ENCODE results near the gene AP1S2. TPM values are rescaled to one million over a fixed set of nuclear protein-coding genes. Genes with fewer than 3 reads are reported as not detected.
A peak's percentile ranks its signal among the peaks of the same experiment; 100 is the strongest.
"Not testable (repeated sequence)": the region's sequence is repeated elsewhere in the genome, so short reads cannot be mapped to it uniquely, and the experiment has no call there.

AP1S2 gene
- total RNA-seq, 3 donors from 2014 or later = 10.9 to 45.2 (median 16.0) TPM

GRCh38 chrX:15888062-15888461 is 33.4 kb upstream of the AP1S2 start:
- TF ChIP-seq, protein P1, sequence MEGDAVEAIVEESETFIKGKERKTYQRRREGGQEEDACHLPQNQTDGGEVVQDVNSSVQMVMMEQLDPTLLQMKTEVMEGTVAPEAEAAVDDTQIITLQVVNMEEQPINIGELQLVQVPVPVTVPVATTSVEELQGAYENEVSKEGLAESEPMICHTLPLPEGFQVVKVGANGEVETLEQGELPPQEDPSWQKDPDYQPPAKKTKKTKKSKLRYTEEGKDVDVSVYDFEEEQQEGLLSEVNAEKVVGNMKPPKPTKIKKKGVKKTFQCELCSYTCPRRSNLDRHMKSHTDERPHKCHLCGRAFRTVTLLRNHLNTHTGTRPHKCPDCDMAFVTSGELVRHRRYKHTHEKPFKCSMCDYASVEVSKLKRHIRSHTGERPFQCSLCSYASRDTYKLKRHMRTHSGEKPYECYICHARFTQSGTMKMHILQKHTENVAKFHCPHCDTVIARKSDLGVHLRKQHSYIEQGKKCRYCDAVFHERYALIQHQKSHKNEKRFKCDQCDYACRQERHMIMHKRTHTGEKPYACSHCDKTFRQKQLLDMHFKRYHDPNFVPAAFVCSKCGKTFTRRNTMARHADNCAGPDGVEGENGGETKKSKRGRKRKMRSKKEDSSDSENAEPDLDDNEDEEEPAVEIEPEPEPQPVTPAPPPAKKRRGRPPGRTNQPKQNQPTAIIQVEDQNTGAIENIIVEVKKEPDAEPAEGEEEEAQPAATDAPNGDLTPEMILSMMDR (IDR thresholded peaks at IDR 0.05) = no peak
- ATAC-seq = no peak
- intact Hi-C loops (cut with DNase I, micrococcal nuclease) = no loop called here
- Histone ChIP-seq H3K4me1 (ENCODE audit: low read depth) (no peaks in the 10 kb centered on the region), H3K4me3 (no peak overlapping the region), H3K36me3 (ENCODE audit: low read depth) (no peaks in the 10 kb centered on the region), H3K9me3 (no peaks in the 10 kb centered on the region)
- DNase-seq = no peak

GRCh38 chrX:15883540-15883863 is 28.9 kb upstream of the AP1S2 start:
- intact Hi-C loops (cut with DNase I, micrococcal nuclease) = no loop called here
- no peak overlapping the region for H3K4me3 ChIP-seq
- TF ChIP-seq, protein P1 (IDR thresholded peaks at IDR 0.05) = no peak

DNA sequence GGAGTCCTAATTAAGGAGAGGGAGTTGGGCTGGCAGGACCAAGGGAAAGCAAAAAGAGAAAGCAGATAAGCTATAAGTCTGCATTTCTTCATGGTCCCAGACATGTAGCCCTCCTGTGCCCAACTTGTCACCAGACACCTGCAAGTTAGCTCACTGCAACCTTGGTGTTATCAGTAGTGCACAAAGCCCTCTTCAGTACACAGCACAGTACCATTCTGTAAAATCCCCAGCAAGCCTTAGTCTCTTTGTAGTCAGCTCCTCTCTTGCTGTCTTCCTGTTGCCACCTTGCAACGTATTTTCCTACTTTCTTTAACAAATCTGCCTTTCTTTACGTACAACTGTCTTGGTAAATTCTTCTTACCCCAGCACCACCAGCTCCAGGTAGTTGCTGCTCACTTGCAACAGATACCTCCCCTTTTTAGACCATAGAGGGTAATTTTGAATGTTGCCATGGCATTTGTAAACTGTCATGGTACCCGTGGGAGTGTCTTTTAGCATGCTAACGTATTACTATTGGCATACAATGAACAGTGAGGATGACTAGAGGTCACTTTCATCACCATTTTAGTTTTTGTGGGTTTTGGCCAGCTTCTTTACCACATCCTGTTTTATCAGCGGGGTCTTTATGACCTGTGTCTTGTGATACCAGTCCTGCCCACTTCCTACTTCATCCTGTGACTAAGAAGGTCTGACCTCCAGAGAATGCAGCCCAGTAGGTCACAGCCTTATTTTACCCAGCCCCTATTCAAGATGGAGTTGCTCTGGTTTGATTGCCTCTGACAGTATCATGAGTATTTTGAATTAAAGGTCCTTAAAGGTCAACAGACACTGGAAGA is 28.3 kb upstream of the AP1S2 start:
- TF ChIP-seq, protein P1 (IDR thresholded peaks at IDR 0.05) = no peak
- intact Hi-C loops (cut with DNase I, micrococcal nuclease) = no loop called here
- ATAC-seq (no peak), DNase-seq (peak in 1 of 3 donors; percentile 2)
- H3K36me3 ChIP-seq (ENCODE audit: low read depth) = no peaks in the 10 kb centered on the region
- H3K4me3 ChIP-seq = no peak overlapping the region
- H3K4me1 ChIP-seq (ENCODE audit: low read depth) = no peaks in the 10 kb centered on the region
- no peaks in the 10 kb centered on the region for H3K9me3 ChIP-seq

More at GRCh38 chrX:15883540-15883863, 28.9 kb upstream of the AP1S2 start:
- no peak for DNase-seq
- H3K36me3 ChIP-seq (ENCODE audit: low read depth) = no peaks in the 10 kb centered on the region
- no peak for ATAC-seq
- no peaks in the 10 kb centered on the region for H3K9me3 ChIP-seq
- no peaks in the 10 kb centered on the region for H3K4me1 ChIP-seq (ENCODE audit: low read depth)

DNA sequence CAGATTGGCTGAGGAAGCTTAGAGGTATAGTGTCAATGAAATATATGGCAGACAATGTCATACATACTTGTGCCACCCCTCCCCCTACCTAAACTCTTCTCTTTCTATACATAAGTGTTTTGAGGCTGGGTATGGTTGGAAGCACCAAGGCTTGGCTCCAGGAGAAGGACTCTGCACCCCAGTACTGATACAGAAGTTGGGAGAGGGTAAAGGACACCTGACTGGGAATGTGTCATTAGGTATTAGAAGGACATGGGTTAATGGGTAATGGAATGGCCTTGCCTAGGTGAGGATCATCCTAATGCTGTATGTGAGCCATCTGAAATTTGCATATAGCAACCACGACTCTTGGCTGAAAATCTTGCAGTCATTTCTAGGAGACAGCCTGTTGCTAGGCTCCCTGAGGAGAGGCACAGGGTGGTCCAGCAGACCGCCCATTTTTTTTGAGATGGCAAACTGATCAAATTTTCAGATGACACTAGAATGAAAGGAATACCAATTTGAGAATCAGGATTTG is 26.8 kb upstream of the AP1S2 start:
- Histone ChIP-seq H3K36me3 (ENCODE audit: low read depth) (no peaks in the 10 kb centered on the region), H3K4me3 (no peak overlapping the region), H3K4me1 (ENCODE audit: low read depth) (no peaks in the 10 kb centered on the region), H3K9me3 (no peaks in the 10 kb centered on the region)
- DNase-seq (no peak), ATAC-seq (no peak)
- intact Hi-C loops (cut with DNase I, micrococcal nuclease) = no loop called here
- TF ChIP-seq, protein P1 (IDR thresholded peaks at IDR 0.05) = no peak

DNA sequence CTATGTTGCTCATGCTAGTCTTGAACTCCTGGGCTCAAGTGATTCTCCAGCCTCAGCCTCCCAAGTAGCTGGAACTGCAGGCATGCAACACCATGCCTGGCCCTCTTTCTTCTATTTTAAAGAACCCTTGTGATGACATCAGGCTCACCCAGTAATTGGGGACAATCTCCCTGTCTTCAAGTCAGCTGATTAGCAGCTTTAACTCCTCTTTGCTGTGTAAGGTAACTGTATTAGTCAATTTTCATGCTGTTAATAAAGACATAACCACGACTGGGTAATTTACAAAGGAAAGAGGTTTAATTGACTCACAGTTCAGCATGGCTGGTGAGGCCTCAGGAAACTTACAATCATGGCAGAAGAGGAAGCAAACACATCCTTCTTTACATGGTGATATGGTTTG is 23.3 kb upstream of the AP1S2 start:
- intact Hi-C loops (cut with DNase I, micrococcal nuclease); DNase-seq; H3K36me3 ChIP-seq (ENCODE audit: low read depth); H3K9me3 ChIP-seq; H3K4me1 ChIP-seq (ENCODE audit: low read depth); ATAC-seq; H3K4me3 ChIP-seq: not testable (repeated sequence)

DNA sequence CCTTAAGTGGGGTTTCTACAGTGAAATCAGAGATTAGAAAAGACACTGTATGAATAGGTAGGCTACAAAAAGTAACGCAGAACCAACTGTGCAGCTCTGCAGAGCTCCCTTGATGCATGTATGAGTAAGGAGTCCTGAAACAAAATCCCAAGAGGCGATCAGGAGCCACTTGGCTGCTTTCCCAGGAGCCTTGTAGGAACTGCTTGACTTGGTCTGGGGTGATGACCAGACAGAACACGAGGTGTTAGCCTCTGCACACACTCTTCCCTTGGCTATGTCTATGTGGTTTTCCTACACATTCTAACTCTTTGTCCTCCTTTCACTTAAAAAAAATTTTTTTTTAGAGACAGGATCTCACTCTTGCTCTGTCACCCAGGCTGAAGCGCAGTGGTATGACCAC is 22.8 kb upstream of the AP1S2 start:
- no peaks in the 10 kb centered on the region for H3K9me3 ChIP-seq
- peak in 1 of 3 donors; percentile 2 for DNase-seq
- H3K36me3 ChIP-seq (ENCODE audit: low read depth) = no peaks in the 10 kb centered on the region
- no peaks in the 10 kb centered on the region for H3K4me1 ChIP-seq (ENCODE audit: low read depth)
- no peak for ATAC-seq
- no peak overlapping the region for H3K4me3 ChIP-seq
- intact Hi-C loops (cut with DNase I, micrococcal nuclease) = no loop called here
- TF ChIP-seq, protein P1 (IDR thresholded peaks at IDR 0.05) = no peak

Data from mucosa of descending colon (tissue), 3 donors.